Islet of Langerhans (tissue), 1 donor: ENCODE measurements around the gene SOHLH1.

Experiments used
- FAIRE-seq: peaks from one replicate; lab custom pipeline; 2011; peaks lifted over from hg19 to GRCh38; lab: Jason Lieb, UNC

The SOHLH1 gene

GRCh38 chr9:135728436-135729110, 29.3 kb upstream of the SOHLH1 start:
- FAIRE-seq: no peak

GRCh38 chr9:135727257-135727875, 28.1 kb upstream of the SOHLH1 start:
- FAIRE-seq: no peak

DNA sequence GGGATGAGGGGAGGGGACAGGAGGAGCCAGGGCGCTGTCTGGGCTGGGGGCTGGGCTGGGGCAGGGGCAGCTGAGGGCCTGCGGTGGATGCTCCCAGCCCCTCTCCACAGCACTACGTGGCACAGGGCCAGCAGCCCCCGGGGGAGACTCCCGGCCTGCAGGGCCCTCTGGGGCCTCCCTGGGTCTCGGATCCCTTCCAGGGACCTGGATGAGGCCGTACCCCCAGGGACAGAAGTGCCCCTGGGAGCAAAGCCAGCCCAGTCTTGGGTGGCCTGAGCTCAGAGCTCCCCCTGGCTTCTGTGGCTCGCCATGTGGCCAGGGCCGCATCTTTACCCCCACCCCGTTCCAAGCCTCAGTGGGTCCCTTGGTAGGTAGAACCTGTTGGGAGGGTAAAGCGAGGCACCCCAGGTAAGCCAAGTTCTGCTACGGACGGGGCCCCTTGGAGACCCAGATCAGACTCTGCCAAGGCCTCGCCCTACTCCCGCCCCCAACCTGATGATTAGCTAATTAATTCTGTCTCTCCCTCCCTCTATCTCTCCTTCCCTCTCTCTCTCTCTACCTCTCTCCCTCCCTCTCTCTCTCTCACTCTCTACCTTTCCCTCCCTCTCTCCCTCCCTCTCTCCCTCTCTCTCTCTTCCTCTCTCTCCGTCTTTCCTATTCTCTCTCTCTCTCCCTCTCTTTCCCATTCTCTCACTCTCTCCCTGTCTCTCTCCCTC, 27.0 kb upstream of the SOHLH1 start:
- FAIRE-seq: no peak

DNA sequence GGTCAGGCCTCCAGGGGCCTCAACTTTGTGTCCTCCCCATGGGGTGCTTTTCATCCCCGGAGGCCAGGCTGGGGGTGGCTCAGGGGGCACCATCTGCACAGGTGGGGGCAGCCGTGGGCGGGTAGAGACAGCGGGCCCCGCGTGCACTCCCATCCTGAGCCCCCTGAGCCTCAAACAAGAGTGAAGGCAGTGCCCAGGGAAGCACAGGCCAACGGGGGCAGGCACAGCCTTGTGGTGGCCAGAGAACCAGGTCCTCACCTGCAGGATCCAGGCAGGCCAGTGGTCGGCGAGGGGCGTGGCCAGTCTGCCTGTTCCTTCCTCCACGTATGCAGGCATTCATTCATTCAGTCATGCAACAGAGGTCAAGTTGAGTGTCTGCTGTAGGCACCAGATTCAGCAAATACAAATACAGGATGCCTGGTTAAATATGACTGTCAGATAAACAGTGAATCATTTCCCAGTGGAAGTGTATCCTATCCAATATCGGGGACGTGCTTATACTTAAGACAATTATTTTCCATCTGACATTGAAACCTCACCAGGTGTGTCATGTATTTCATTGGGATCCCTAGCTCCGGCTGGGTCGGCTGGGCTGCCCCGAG, 25.0 kb upstream of the SOHLH1 start:
- FAIRE-seq: no peak

DNA sequence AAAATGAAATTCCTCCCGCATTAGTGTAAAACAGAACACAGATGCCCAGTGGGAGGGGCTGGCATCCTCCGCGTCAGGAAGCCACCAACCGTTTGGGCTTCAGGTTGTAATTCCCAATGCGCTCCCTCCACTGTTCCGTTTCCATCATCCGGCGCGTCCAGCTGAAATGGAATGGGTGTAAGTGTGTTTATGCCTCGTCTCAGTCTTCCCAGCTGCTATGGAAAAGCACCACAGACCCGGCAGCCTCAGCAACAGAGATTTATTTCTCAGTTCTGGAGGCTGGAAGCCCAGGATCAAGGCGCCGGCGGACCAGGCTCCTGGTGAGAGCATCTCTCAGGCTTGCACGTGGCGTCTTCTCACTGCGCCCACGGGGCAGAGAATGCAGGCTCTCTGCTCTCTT, 23.1 kb upstream of the SOHLH1 start:
- no peak for FAIRE-seq

DNA sequence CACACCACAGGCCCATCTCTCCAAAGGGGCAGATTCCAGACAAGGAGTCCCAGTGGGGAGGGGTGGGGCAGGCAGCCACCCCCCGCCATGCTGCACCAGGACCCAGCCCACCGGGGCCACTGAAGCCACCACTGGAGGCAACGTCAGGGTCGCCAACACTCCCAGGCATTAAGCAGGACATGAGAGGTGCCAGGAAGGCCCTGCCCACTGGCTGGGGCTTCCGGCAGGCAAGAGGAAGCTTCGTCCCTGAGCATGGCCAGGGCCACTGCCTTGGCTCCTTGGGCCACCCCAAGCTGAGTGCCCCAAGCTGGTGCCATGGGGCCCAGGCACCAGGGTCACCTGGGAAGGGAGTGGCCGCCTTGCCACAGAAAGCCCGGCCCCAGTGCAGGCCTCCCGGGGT, 20.2 kb upstream of the SOHLH1 start:
- FAIRE-seq: no peak

GRCh38 chr9:135718616-135719015, 19.3 kb upstream of the SOHLH1 start:
- FAIRE-seq: no peak

DNA sequence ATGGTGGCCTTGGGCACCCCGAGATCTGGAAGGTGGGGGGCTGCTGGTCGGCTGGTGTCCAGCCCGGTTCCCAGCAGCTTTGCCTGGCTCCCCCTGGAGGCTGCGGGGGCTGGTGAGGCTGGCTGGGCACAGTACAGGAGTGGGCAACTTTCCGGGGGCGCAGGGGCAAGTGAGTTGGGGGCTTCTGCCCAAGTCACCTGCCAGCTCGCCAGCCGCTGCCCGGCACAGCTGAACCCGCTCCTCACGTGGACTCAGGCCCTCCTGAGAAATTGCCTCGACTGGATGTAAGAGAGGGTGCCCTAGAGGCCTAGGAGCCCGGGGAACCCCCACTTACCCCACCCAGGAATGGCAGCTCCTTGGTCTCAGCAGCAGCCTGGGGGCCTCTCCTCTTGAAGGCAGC, 18.1 kb upstream of the SOHLH1 start:
- no peak for FAIRE-seq

- no peak for FAIRE-seq
Measured at GRCh38 chr9:135716045-135716444, 16.8 kb upstream of the SOHLH1 start.

DNA sequence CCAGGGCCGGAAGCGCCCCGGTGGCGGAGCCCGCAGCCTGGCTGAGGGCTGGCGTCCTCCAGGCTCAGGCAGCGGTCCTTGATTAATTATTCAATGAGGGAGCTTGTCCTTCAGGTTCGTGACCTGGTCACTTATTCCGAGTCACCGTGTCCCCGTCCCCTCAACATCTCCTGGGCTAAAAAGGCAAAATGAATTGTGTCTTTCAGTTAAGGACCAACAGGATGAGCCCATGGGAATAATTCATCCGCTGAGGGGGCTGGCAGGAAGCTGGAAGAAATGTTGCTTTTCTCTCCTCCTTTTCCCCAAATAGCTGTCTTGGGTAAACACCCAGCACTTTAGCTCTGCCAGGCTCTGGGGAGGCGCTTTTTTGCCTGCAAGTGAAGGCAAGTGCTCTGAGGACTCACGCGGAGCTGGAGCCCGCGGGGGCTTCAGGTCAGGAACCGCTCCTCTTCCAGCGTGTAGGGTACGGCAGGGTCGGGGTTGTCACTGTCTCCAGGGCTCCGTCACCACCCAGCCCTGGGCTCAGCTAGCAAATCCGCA, 15.8 kb upstream of the SOHLH1 start:
- FAIRE-seq: no peak

DNA sequence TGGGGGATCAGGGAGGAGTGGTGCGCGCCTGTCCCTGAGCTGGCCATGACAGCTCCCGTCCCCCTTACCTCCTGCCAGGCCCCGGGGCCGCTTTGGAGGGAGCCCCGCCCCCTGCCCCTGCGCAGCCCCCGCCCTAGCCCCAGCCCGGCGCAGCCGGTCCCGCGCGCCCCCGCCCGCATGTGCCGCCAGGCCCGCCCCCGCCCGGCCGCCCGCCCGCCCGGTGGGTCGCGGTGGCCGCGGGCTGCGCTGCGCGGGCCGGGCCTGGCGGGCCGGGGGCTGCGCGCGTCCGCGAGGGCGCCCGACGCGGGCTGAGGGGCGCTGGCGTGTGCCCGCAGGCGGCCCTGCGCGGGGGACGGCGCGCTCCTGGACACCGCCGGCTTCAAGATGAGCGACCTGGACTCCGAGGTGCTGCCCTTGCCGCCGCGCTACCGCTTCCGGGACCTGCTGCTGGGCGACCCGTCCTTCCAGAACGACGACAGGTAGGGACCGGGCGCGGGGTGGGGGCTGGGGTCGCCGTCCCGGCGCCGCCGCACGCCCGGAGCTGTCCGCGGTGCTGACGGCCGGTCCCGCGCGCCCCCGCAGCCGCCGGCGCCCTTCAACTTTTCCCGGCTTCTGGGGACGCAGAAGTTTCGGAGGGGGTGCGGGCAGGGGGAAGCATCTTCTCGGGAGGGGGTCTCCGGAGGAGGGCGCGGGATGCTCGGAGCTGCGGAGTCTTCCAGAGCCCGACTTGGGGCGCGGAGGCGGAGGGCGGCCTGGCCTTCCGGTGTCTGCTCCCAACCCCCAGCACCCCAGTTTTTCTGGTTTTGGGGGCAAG, 15.2 kb upstream of the SOHLH1 start:
- no peak for FAIRE-seq

DNA sequence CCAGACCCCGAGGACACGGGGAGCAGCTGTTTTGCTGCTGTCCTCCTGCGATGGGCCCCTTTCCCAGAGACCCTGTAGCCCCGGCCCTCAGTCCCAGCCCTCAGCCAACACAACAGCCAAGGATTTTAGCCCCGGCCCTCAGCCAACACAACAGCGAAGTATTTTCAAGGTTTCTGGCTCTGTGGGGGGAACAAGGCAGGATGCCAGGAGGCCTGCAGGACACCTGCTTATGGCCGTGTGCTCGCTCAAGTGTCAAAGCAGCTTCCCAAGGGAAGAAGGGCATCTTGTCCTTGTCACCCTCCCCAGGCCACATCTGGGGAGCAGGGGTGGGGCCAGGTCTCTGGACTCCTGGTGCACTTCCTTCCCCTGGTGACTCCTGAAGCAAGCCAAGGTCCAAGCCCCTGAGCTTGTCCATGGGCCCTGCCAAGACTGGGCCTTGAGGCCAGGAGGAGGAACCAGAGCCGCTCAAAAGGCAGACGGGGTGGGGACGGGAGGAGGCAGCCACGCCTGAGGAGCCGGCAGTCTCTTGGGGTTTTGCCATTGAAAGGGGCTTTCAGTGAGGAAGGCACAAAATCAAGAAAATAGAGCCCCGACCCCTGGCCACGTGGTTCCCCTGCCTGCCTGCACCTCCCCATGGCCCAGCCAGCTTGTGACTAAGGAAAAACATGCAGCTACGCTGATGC, 13.5 kb upstream of the SOHLH1 start:
- no peak for FAIRE-seq

DNA sequence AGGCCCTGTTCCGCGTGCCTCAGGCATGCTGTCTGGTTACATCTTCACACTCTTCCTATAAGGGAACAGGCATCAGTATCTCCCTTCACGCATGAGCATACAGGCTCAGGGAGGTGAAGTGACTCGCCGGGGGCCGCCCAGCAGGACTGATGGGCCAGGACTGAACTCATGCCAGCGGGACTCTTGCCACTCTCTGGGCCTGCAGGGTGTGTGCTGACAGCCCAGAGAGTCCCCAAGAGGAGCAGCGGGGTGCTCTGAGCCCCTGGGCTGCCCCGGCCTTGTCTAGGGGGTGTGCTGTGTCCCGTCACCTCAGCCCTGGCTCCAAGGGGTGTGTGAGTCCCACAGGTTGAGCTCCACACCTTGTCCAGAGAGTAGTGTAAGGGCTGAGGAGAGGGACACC, 12.6 kb upstream of the SOHLH1 start:
- FAIRE-seq: no peak

DNA sequence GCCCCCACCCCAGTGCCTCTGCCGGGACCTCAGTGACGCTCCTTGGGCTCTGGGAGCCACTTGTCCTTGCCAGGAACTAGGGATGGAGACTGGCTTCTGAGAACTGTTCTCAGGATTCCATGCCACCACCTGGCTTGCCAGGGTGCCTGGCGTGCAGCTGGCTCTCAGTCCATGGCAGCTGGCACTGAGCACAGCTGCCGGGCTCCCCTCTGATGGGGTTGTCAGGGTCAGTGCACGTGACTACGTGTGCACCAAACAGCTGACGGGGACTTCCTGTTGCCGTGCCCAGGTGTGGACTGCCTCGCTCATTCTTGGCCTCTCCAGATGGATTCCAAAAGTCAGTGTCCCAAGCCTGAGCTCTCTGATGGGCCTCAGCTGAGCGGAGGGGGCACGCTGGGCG, 12.1 kb upstream of the SOHLH1 start:
- no peak for FAIRE-seq

GRCh38 chr9:135708164-135708563, 8.9 kb upstream of the SOHLH1 start:
- FAIRE-seq: no peak

DNA sequence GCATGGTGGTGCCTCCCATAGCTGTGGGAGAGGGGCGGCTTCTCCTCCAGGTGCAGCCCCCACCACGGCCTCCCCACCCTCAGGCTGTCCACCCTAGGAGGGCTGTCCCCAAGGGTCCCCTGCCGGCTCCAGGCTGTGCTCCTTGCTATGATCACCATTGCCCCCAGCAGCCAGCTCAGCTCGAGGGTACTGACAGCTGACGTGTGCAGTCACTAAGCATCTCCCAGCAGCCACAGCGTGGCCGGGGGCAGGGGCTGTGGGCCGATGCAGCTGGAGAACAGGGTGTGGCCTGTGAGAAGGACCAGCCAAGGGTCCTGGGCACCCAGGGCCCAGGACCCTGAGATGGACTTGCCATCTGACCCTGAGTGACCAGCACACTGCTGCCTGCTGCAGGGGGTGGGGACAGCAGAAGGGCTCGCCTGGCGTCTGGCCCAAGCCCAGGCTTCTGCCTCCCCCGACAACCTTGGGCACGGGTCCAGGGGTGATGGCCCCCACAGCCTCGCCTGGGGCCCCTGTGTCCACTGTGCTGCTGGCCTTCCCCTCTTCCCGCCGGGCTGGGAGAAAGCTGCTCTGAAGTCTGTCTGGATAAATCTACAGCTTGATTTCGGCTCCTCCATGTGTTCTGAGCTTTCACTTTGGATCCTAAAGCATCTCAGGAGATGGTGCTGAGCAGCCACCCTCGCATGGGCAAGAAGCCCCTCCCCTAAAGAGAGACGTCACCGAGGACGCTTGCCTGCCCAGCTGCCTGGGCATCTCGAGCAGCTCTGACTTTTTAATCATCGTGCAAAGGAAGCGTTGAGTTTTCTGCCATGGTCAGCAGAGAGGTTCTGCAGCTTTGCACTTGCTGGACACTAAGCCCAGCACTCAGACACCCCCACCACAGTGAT, 8.2 kb upstream of the SOHLH1 start:
- no peak for FAIRE-seq

GRCh38 chr9:135706288-135706687, 7.0 kb upstream of the SOHLH1 start:
- no peak for FAIRE-seq

GRCh38 chr9:135705376-135705775, 6.1 kb upstream of the SOHLH1 start:
- no peak for FAIRE-seq

- FAIRE-seq: no peak
Measured at GRCh38 chr9:135704483-135704882, 5.2 kb upstream of the SOHLH1 start.

DNA sequence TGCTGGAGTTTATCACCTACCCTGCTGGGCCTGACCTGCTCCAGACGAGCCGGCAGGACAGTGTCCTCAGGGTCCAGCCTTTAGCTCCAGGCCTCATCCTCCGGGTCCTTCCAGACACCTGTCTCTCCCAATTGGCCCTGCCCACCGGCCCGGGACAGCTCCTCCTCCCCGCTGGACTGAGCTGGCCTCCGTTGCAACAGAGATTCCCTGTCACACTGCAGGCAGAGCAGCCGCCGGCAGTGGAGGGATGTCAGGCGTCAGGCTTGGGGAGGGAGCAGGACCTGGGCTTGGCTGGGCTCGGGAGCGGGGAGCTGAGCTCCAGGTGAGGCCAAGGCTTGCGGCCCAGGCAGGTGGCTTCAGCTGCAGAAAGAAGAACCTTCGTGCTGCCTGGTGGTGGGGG, 4.4 kb upstream of the SOHLH1 start:
- FAIRE-seq: no peak
